ENCODE results near the gene ECE1.

GRCh38 chr1:21280482-21280881, 9.8 kb downstream of the ECE1 start:
- no peak for TF ChIP-seq CTCF (IDR thresholded peaks at IDR 0.05)
- no peak for TF ChIP-seq EZH2 (IDR thresholded peaks at IDR 0.05)
